Duodenal mucosa (tissue), 2 donors: ENCODE measurements around the gene PTPRG.

ENCODE experiments used
- H3K27ac ChIP-seq: one replicate; pipeline ENCODE4 v1.7.0; 2013; ENCODE audit warnings: low read depth, low read length
- H3K27me3 ChIP-seq, 2 donors: one replicate each; pipeline ENCODE4 v1.7.0; 2013; ENCODE audit warnings: low read length in 2 of 2, control low read depth in 1 of 2; ENCODE audit not compliant: insufficient read depth in 2 of 2, control insufficient read depth in 1 of 2
- H3K36me3 ChIP-seq, 2 donors: one replicate each; pipeline ENCODE4 v1.7.0; 2013; ENCODE audit warnings: low read length in 2 of 2, control low read depth in 1 of 2; ENCODE audit not compliant: insufficient read depth in 2 of 2, control insufficient read depth in 1 of 2
- H3K4me1 ChIP-seq, 2 donors: one replicate each; pipeline ENCODE4 v1.7.0; 2013; ENCODE audit warnings: low read length in 2 of 2, control low read depth in 1 of 2; ENCODE audit not compliant: insufficient read depth in 2 of 2, control insufficient read depth in 1 of 2
- H3K4me3 ChIP-seq, 2 donors: one replicate each; pipeline ENCODE4 v1.7.0; 2013; ENCODE audit warnings: low read length in 2 of 2, low read depth in 1 of 2
- H3K9ac ChIP-seq, 2 donors: one replicate each; pipeline ENCODE4 v1.7.0; 2013; ENCODE audit warnings: low read length in 2 of 2, low read depth in 1 of 2
- H3K9me3 ChIP-seq, 2 donors: one replicate each; pipeline ENCODE4 v1.7.0; 2013; ENCODE audit warnings: low read length in 2 of 2, control low read depth in 1 of 2; ENCODE audit not compliant: control insufficient read depth in 1 of 2

PTPRG gene

GRCh38 chr3:61768284-61769037 is 207.1 kb downstream of the PTPRG start:
- Histone ChIP-seq H3K27me3 (no peaks in the 10 kb centered on the region), H3K36me3 (no peaks in the 10 kb centered on the region), H3K4me1 (no peaks in the 10 kb centered on the region), H3K27ac (no peak overlapping the region), H3K4me3 (no peak overlapping the region), H3K9me3 (no peaks in the 10 kb centered on the region), H3K9ac (no peak overlapping the region)

GRCh38 chr3:61769266-61769990 is 208.1 kb downstream of the PTPRG start:
- Histone ChIP-seq H3K9ac (no peak overlapping the region), H3K27ac (no peak overlapping the region), H3K4me1 (no peaks in the 10 kb centered on the region), H3K36me3 (no peaks in the 10 kb centered on the region), H3K4me3 (no peak overlapping the region), H3K9me3 (no peaks in the 10 kb centered on the region), H3K27me3 (no peaks in the 10 kb centered on the region)

- Histone ChIP-seq H3K36me3 (no peaks in the 10 kb centered on the region), H3K9me3 (no peaks in the 10 kb centered on the region), H3K4me3 (no peak overlapping the region), H3K4me1 (no peaks in the 10 kb centered on the region), H3K27ac (no peak overlapping the region), H3K27me3 (no peaks in the 10 kb centered on the region), H3K9ac (no peak overlapping the region)
These were observed 210.6 kb downstream of the PTPRG start for GRCh38 chr3:61771976-61772375.

GRCh38 chr3:61772456-61772855 is 211.1 kb downstream of the PTPRG start:
- H3K36me3 ChIP-seq: no peaks in the 10 kb centered on the region
- H3K9ac ChIP-seq: no peak overlapping the region
- H3K9me3 ChIP-seq: no peaks in the 10 kb centered on the region
- H3K4me1 ChIP-seq: no peaks in the 10 kb centered on the region
- no peaks in the 10 kb centered on the region for H3K27me3 ChIP-seq
- no peak overlapping the region for H3K27ac ChIP-seq
- H3K4me3 ChIP-seq: no peak overlapping the region

GRCh38 chr3:61774279-61774890 is 213.0 kb downstream of the PTPRG start:
- no peaks in the 10 kb centered on the region for H3K27me3 ChIP-seq
- no peak overlapping the region for H3K27ac ChIP-seq
- no peaks in the 10 kb centered on the region for H3K4me1 ChIP-seq
- H3K9me3 ChIP-seq: no peaks in the 10 kb centered on the region
- H3K36me3 ChIP-seq: no peaks in the 10 kb centered on the region
- no peak overlapping the region for H3K9ac ChIP-seq
- no peak overlapping the region for H3K4me3 ChIP-seq

- Histone ChIP-seq H3K27me3 (no peaks in the 10 kb centered on the region), H3K4me1 (no peaks in the 10 kb centered on the region), H3K9me3 (no peaks in the 10 kb centered on the region), H3K4me3 (no peak overlapping the region), H3K36me3 (no peaks in the 10 kb centered on the region), H3K9ac (no peak overlapping the region), H3K27ac (no peak overlapping the region)
These were observed 215.0 kb downstream of the PTPRG start for GRCh38 chr3:61776390-61776789.

- no peak overlapping the region for H3K9ac ChIP-seq
- no peaks in the 10 kb centered on the region for H3K36me3 ChIP-seq
These were observed 216.1 kb downstream of the PTPRG start for GRCh38 chr3:61777483-61777882.

GRCh38 chr3:61778095-61778494 is 216.7 kb downstream of the PTPRG start:
- Histone ChIP-seq H3K4me1 (no peaks in the 10 kb centered on the region), H3K9ac (no peak overlapping the region), H3K27me3 (no peaks in the 10 kb centered on the region), H3K9me3 (no peaks in the 10 kb centered on the region), H3K4me3 (no peak overlapping the region), H3K36me3 (no peaks in the 10 kb centered on the region), H3K27ac (no peak overlapping the region)

More at GRCh38 chr3:61777483-61777882, 216.1 kb downstream of the PTPRG start:
- Histone ChIP-seq H3K27me3 (no peaks in the 10 kb centered on the region), H3K4me3 (no peak overlapping the region), H3K4me1 (no peaks in the 10 kb centered on the region), H3K27ac (no peak overlapping the region), H3K9me3 (no peaks in the 10 kb centered on the region)

- H3K9me3 ChIP-seq: no peaks in the 10 kb centered on the region
- no peaks in the 10 kb centered on the region for H3K4me1 ChIP-seq
- H3K36me3 ChIP-seq: no peaks in the 10 kb centered on the region
- H3K27me3 ChIP-seq: no peaks in the 10 kb centered on the region
- H3K27ac ChIP-seq: no peak overlapping the region
- H3K9ac ChIP-seq: no peak overlapping the region
- H3K4me3 ChIP-seq: no peak overlapping the region
These were observed 218.6 kb downstream of the PTPRG start for GRCh38 chr3:61780016-61780415.

GRCh38 chr3:61780455-61781228 is 219.3 kb downstream of the PTPRG start:
- no peaks in the 10 kb centered on the region for H3K27me3 ChIP-seq
- no peak overlapping the region for H3K27ac ChIP-seq
- H3K4me1 ChIP-seq: no peaks in the 10 kb centered on the region
- H3K9ac ChIP-seq: no peak overlapping the region
- no peak overlapping the region for H3K4me3 ChIP-seq
- no peaks in the 10 kb centered on the region for H3K36me3 ChIP-seq
- no peaks in the 10 kb centered on the region for H3K9me3 ChIP-seq
